ENCODE results near the gene LGI4. TPM values are rescaled to one million over a fixed set of nuclear protein-coding genes. Genes with fewer than 3 reads are reported as not detected.
"Not testable (repeated sequence)": the region's sequence is repeated elsewhere in the genome, so short reads cannot be mapped to it uniquely, and the experiment has no call there.

LGI4 gene
- total RNA-seq, 1 donor from 2014 or later: 0.16 TPM

DNA sequence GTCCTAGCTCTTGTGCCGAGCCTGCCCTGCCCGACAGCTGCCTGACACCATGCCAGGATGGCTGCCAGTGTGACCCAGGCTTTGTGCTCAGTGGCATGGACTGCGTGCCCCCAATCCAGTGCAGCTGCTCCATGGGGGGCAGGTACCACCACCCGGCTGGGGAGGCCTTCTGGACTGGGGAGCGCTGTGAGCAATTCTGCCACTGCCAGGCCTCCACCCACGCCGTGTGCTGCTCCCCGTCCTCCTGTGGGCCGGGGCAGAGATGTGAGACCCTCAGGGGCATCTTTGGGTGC, 28.6 kb downstream of the LGI4 start:
- Mint-ChIP-seq H3K4me1 (peaks cover 8% of the 10 kb centered on the region), H3K27me3 (peaks cover 3% of the 10 kb centered on the region), H3K27ac (no peak overlapping the region), H3K4me3 (no peak overlapping the region), H3K9me3 (no peaks in the 10 kb centered on the region), H3K36me3 (ENCODE audit: low read depth) (no peaks in the 10 kb centered on the region)
- intact Hi-C loops (cut with micrococcal nuclease): no loop called here
- no peak for DNase-seq

DNA sequence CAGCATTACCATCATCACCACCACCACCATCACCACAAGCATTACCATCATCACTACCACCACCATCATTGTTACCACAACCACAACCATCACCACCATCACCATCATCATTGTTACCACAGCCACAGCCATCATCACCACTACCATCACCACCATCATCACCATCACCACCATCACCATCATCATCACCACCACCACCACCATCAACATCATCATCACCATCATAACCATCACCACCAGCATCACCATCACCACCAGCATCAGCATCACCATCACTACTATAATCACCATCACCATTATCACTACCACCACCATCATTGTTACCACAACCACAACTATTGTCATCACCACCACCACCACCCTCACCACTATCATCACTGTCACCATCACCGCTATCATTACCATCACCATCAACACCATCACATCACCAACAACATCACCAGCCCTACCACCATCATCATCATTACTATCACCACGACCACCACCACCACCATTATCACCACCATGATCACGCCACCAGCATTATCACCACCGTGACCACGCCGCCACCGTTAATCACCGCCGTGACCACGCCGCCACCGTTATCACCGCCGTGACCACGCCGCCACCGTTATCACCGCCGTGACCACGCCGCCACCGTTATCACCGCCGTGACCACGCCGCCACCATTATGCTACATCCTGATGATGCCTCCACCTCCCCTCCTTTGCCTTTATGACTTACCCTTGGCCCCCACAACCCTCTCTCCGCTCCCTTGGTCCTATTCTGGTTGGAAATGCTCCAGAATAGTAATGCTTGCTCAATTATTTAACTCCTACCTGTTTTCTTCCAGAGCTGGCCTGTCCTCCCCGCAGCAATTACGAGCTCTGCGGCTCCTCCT, 29.2 kb downstream of the LGI4 start:
- Mint-ChIP-seq H3K9me3 (no peaks in the 10 kb centered on the region), H3K27me3 (peaks cover 3% of the 10 kb centered on the region), H3K36me3 (ENCODE audit: low read depth) (no peaks in the 10 kb centered on the region), H3K4me1 (peaks cover 8% of the 10 kb centered on the region), H3K27ac (no peak overlapping the region), H3K4me3 (no peak overlapping the region)
- intact Hi-C loops (cut with micrococcal nuclease): no loop called here
- no peak for DNase-seq

DNA sequence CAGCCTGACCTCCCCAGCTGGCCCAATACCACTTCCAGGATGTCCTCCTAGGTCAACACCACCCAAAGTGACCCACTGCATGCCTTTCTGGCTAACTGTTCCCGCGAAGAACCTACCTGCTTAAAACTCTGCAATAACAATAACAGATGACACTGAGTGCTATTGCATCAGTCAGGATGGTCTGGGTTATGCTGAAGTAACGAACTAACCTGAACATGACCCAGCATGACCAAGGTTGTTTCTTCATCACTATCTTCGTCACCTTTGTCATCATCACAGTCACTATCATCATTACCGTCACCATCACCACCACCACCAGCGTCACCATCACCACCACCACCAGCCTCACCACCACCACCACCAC, 29.8 kb downstream of the LGI4 start:
- Mint-ChIP-seq H3K4me3 (no peak overlapping the region), H3K4me1 (peaks cover 8% of the 10 kb centered on the region), H3K27ac (no peak overlapping the region), H3K27me3 (peaks cover 3% of the 10 kb centered on the region), H3K9me3 (no peaks in the 10 kb centered on the region), H3K36me3 (ENCODE audit: low read depth) (no peaks in the 10 kb centered on the region)
- intact Hi-C loops (cut with micrococcal nuclease): no loop called here
- no peak for DNase-seq

DNA sequence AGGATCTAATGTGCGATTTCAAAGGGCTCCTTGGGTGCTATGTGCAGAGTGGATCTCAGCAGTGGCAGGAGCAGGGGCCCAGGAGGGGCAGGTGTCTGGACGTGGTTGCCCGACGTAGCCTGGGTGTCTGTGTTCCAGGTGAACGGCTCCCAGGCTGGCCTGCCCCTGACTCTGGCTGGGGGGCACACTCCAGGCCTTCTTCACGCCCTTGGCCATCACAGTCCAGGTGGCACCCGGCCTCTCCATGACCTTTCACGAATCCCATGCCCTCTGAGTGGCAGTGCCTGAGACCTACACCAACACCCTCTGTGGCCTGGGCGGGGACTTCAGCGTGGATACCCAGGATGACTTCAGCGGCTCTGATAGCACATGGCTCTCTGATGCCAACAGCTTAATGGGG, 30.5 kb downstream of the LGI4 start:
- Mint-ChIP-seq H3K36me3 (ENCODE audit: low read depth) (no peaks in the 10 kb centered on the region), H3K4me1 (peaks cover 8% of the 10 kb centered on the region), H3K4me3 (no peak overlapping the region), H3K27ac (no peak overlapping the region), H3K27me3 (peaks cover 3% of the 10 kb centered on the region), H3K9me3 (no peaks in the 10 kb centered on the region)
- intact Hi-C loops (cut with micrococcal nuclease): no loop called here
- DNase-seq: no peak

DNA sequence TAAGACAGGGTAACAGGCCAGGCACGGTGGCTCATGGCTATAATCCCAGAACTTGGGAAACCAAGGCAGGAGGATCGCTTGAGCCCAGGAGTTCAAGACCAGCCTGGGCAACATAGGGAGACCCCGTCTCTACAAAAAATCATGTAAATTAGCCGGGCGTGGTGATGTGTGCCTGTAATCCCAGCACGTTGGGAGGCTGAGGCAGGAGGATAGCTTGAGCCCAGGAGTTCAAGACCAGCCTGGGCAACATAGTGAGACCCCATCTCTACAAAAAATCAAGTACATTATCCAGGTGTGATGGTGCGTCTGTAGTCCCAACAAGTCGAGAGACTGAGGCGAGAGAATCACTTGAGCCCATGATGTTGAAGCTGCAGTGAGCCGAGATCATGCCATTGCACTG, 31.2 kb downstream of the LGI4 start:
- H3K36me3 Mint-ChIP-seq (ENCODE audit: low read depth); H3K9me3 Mint-ChIP-seq; H3K27ac Mint-ChIP-seq; H3K4me3 Mint-ChIP-seq; DNase-seq; H3K4me1 Mint-ChIP-seq; intact Hi-C loops (cut with micrococcal nuclease); H3K27me3 Mint-ChIP-seq: not testable (repeated sequence)

DNA sequence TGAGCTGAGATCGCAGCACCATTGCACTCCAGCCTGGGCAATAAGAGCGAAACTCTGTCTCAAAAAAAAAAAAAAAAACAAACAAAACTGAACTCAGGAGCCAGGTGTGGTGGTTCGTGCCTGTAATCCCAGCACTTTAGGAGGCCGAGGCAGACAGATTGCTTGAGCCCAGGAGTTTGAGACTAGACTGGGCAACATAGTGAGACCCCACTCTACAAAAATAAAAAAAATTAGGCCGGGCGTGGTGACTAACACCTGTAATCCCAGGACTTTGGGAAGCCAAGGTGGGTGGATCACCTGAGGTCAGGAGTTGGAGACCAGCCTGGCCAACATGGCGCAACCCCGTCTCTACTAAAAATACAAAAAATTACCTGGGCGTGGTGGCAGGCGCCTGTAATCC, 32.9 kb downstream of the LGI4 start:
- H3K27me3 Mint-ChIP-seq; H3K9me3 Mint-ChIP-seq; H3K4me1 Mint-ChIP-seq; H3K36me3 Mint-ChIP-seq (ENCODE audit: low read depth); H3K4me3 Mint-ChIP-seq; intact Hi-C loops (cut with micrococcal nuclease); DNase-seq; H3K27ac Mint-ChIP-seq: not testable (repeated sequence)

DNA sequence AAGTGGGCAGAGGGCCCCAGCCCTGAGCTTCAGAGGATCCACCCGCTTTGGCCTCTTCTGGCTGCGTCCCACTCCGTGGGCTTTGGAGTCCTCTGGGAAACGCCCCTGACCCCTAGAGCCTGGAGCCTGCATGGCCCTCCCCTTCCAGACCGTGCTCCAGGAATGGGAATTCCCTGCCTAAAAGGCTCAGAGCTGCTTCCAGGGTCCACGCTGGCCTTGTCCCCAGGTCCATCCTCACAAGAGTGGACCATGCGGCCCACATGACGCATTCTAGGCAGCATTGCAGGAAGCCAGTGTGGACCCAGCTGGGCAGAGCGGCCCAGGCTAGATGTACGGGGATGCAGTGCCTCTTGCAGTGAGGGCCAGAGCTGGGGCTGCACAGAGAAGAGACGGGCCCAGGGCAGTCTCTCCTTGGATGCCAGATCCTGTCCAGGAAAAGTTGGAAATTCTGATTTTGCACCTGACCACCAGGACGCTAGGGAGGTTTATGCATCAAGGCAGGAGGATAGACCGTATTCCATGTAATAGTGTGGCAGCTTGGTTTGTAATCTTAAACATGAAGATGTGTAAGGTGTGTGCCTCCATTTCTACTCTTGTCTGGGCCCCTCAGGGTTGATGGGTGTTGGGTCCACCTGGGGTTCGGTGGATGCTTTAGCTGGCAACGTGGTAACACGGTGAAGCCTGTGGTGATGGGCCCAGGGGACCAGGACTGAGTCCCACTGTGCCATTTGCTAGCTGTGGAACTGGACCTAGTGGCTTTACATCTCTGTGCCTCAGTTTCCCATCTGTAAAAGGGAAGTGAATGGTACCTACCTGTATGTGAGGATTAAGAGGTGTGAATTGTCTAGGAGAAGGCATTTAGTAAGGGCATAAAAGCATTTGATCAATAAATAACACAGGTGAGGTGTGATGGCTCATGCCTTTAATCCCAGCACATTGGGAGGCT, 34.0 kb downstream of the LGI4 start:
- intact Hi-C loops (cut with micrococcal nuclease): no loop called here
- no peak for DNase-seq
- no peaks in the 10 kb centered on the region for H3K36me3 Mint-ChIP-seq (ENCODE audit: low read depth)
- no peaks in the 10 kb centered on the region for H3K27me3 Mint-ChIP-seq
- no peaks in the 10 kb centered on the region for H3K4me1 Mint-ChIP-seq
- no peaks in the 10 kb centered on the region for H3K9me3 Mint-ChIP-seq
- no peak overlapping the region for H3K27ac Mint-ChIP-seq
- no peak overlapping the region for H3K4me3 Mint-ChIP-seq

DNA sequence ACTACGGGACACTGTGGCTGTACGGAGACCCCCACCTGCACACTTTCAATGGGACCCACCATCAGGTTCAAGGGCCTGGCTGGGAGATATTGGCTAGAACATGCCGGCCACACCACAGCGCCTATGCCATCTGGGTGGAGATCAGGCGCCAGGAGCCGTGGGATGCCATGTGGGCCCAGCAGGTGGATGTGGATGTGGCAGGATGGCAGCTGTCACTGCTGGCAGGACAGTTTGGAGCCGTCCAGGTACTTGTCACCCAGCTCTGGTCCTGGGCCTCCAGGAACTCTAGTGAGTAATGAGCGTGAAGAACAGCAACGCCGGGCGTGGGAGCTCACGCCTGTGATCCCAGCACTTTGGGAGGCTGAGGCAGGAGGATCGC, 35.0 kb downstream of the LGI4 start:
- intact Hi-C loops (cut with micrococcal nuclease): no loop called here
- no peaks in the 10 kb centered on the region for H3K4me1 Mint-ChIP-seq
- DNase-seq: no peak
- H3K36me3 Mint-ChIP-seq (ENCODE audit: low read depth): no peaks in the 10 kb centered on the region
- H3K9me3 Mint-ChIP-seq: no peaks in the 10 kb centered on the region
- no peak overlapping the region for H3K4me3 Mint-ChIP-seq
- no peak overlapping the region for H3K27ac Mint-ChIP-seq
- no peaks in the 10 kb centered on the region for H3K27me3 Mint-ChIP-seq

DNA sequence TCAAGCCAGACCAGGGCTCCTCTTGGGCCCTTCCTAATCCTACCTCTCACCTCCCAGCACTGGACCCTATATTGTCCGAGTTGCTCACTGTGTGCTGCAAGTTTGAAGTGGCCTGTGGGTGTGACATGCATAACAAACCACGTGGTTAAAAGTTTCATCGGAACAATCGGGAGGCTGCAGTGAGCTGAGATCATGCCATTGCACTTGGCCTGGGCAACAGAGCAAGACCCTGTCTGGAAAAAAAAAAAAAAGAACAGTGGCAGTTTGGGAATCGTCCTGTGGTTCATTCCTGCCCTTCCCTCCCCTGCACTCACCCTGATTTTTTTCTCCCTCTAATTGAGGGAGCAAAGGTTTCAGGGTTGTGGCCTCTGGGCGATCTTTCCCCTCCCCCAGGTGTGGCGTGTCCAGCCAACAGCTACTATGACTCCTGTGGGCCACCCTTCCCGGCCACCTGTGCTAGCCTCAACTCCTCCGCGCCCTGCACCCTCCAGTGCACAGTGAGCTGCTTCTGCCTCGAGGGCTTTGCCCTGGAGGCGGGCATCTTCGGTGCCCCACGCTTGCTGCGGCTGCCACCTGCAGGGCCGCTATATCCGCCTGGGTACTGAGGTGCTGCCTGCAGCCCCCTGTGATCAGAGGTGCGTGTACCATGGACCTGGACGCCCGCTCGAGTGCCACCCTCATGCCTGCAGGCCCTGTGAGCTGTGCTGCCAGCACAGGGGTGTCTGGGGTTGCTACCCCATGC, 35.5 kb downstream of the LGI4 start:
- no peak for DNase-seq
- H3K27ac Mint-ChIP-seq: no peak overlapping the region
- no peaks in the 10 kb centered on the region for H3K4me1 Mint-ChIP-seq
- H3K27me3 Mint-ChIP-seq: peaks cover under 1% of the 10 kb centered on the region
- no peaks in the 10 kb centered on the region for H3K9me3 Mint-ChIP-seq
- intact Hi-C loops (cut with micrococcal nuclease): no loop called here
- no peaks in the 10 kb centered on the region for H3K36me3 Mint-ChIP-seq (ENCODE audit: low read depth)
- no peak overlapping the region for H3K4me3 Mint-ChIP-seq

DNA sequence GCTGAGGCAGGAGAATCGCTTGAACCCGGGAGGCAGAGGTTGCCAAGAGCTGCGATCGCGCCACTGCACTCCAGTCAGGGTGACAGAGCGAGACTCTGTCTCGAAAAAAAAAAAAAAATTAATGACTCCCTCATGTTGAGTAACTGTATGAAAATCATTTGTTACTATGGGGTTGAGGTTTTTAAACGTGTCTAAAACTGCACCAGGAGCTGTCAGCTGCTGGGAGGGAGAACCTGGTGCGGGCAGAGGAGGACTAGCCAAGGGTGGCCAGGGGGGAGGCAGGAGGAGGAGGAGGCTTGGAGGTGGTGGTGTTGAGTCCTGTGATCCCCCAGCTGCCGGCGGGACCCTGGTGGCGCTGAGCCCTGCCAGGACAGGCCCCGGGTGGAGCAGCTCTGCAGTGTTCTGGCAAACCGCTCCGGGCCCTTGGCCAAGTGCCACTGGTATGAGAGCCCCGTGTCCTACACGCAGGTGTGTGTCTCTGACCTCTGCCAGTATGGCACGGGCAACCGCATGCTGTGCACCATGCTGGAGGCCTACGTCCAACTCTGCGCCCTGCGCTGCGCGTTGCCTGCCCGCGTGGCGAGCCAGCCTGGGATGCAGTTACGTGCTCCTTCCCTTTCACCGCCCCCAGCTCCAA, 36.3 kb downstream of the LGI4 start:
- no peak overlapping the region for H3K27ac Mint-ChIP-seq
- H3K9me3 Mint-ChIP-seq: no peaks in the 10 kb centered on the region
- no peaks in the 10 kb centered on the region for H3K36me3 Mint-ChIP-seq (ENCODE audit: low read depth)
- peaks cover 2% of the 10 kb centered on the region for H3K27me3 Mint-ChIP-seq
- no peaks in the 10 kb centered on the region for H3K4me1 Mint-ChIP-seq
- DNase-seq: no peak
- intact Hi-C loops (cut with micrococcal nuclease): no loop called here
- no peak overlapping the region for H3K4me3 Mint-ChIP-seq

DNA sequence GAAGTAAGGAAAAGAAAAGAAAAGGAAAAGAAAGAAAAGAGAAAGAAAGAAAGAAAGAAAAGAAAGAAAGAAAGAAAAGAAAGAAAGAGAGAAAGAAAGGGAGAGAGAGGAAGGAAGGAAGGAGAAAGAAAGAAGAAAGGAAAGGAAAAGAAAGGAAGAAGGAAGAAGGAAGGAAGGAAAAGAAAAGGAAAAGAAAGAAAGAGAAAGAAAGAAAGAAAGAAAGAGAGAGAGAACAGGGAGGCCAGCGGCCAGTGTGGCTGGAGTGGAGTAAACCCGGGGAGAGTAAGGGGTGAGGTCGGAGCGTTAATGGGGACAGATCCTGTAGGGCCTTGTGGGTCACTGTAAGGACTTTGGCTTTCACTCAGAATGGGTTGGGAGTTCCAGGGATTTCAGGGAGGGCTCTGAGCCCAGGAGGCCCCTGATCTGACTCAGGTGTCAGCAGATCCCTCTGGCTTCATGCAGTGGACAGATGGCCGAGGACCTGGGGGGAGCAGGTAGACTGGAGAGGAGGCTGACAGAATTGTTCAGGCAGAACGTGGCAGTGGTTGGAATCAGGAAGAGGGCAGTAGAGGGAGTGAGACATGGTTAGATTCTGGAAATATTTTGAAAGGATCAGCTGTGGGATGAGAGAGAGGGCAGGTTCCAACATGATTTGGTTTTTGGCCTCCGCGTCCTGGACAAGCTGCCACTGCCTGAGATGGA, 39.0 kb downstream of the LGI4 start:
- intact Hi-C loops (cut with micrococcal nuclease): no loop called here
- peaks cover 2% of the 10 kb centered on the region for H3K27me3 Mint-ChIP-seq
- no peak overlapping the region for H3K27ac Mint-ChIP-seq
- no peak for DNase-seq
- no peaks in the 10 kb centered on the region for H3K36me3 Mint-ChIP-seq (ENCODE audit: low read depth)
- H3K9me3 Mint-ChIP-seq: no peaks in the 10 kb centered on the region
- H3K4me3 Mint-ChIP-seq: no peak overlapping the region
- H3K4me1 Mint-ChIP-seq: no peaks in the 10 kb centered on the region

DNA sequence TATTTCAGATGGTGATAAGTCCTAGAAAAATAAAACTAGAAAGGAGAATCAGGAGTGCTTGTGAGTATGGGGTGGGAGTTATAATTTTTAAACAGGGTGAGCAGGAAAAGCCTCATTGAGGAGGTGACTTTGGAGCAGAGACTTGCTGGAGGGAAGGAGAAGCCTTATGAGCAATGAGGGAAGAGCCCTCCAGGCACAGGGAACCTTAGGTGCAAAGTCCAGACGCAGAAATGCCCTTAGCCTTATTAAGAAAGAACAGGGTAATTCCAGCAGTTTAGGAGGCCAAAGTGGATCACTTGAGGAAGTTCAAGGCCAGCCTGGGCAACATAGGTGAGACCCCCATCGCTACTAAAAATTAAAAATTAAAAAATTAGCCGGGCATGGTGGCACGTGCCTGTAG, 40.2 kb downstream of the LGI4 start:
- Mint-ChIP-seq H3K27ac (no peak overlapping the region), H3K4me3 (no peak overlapping the region), H3K27me3 (peaks cover 5% of the 10 kb centered on the region), H3K4me1 (no peaks in the 10 kb centered on the region), H3K9me3 (no peaks in the 10 kb centered on the region), H3K36me3 (ENCODE audit: low read depth) (no peaks in the 10 kb centered on the region)
- intact Hi-C loops (cut with micrococcal nuclease): no loop called here
- no peak for DNase-seq

DNA sequence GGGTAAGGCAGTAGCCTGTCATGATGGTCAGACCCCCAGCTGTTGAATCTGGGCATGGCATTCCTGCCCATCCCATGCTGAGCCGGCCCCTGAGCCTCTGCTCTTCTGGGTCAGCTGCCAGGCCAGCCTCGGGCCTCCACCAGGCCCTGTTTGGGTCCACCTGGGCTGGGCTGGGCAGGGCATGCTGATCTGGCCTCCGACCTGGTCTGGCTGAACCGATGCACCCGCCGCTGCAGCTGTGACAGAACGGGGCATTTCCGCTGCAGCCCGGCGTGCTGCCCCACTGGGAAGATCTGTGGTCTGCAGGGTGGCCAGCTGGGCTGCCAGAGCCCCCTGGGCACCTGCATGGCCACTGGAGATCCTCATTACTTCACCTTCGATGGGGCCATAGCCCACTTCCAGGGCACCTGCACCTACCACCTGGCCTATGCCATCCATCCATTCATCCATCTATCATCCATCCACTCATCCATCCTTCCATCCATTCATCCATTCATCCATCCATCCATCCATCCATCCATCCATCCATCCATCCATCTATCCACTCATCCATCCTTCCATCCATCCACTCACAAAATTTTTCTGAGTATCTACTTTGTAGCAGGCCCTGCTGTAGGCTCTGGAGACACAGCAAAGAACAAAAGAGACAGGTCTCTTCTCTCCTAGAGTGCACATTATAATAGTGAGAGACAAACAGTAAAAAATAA, 40.8 kb downstream of the LGI4 start:
- no peak overlapping the region for H3K27ac Mint-ChIP-seq
- intact Hi-C loops (cut with micrococcal nuclease): no loop called here
- DNase-seq: no peak
- H3K4me3 Mint-ChIP-seq: no peak overlapping the region
- no peaks in the 10 kb centered on the region for H3K9me3 Mint-ChIP-seq
- H3K36me3 Mint-ChIP-seq (ENCODE audit: low read depth): no peaks in the 10 kb centered on the region
- H3K4me1 Mint-ChIP-seq: no peaks in the 10 kb centered on the region
- peaks cover 5% of the 10 kb centered on the region for H3K27me3 Mint-ChIP-seq

Measured in activated CD4-positive, alpha-beta T cell treated with anti-CD3 and anti-CD28 coated beads, Interleukin-2, amount 10 ng/mL, durations not matched to agents 24 days and 14 days (primary cell).